ENCODE data around the gene DNAJB6. TPM values are rescaled to one million over a fixed set of nuclear protein-coding genes. Genes with fewer than 3 reads are reported as not detected.

The DNAJB6 gene
- total RNA-seq, 1 donor from 2014 or later, result 126 TPM

DNA sequence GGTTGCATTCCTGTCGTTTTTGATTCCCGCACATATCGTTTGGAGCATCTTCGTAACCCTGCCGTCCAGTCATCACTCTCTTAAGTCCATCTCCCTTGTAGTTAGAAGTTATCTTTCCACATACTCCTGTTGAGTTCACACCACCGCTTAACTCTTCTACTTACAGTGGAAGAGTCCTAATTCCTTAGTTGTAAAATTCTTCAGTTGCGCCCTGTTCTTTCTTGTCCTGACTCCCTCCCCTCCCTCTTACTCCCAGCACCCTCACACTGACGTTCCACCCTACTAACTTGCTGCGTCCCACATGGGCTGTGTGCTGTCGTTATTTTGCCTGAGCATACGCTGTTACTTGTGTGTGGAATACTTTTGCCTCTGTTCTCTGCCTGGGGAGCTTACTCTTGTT lies 11.7 kb downstream of the DNAJB6 start:
- Histone ChIP-seq H3K27me3 (ENCODE audit: control insufficient read depth, insufficient read depth, low read length) (no peaks in the 10 kb centered on the region), H3K4me3 (ENCODE audit: low read depth, low read length) (no peak overlapping the region), H3K36me3 (ENCODE audit: control insufficient read depth, insufficient read depth, low read length) (no peaks in the 10 kb centered on the region)
- DNase-seq (ENCODE audit: low read depth), result no peak
- TF ChIP-seq CTCF (IDR thresholded peaks at IDR 0.05; ENCODE audit: insufficient read depth, low read length, poor library complexity, severe bottlenecking), result no peak

GRCh38 chr7:157352516-157352915 lies 15.7 kb downstream of the DNAJB6 start:
- H3K36me3 ChIP-seq (ENCODE audit: control insufficient read depth, insufficient read depth, low read length), result no peaks in the 10 kb centered on the region
- no peak overlapping the region for H3K4me3 ChIP-seq (ENCODE audit: low read depth, low read length)
- no peak for TF ChIP-seq CTCF (IDR thresholded peaks at IDR 0.05; ENCODE audit: insufficient read depth, low read length, poor library complexity, severe bottlenecking)
- DNase-seq (ENCODE audit: low read depth), result no peak
- H3K27me3 ChIP-seq (ENCODE audit: control insufficient read depth, insufficient read depth, low read length), result no peaks in the 10 kb centered on the region

- no peak overlapping the region for H3K4me3 ChIP-seq (ENCODE audit: low read depth, low read length)
- no peaks in the 10 kb centered on the region for H3K27me3 ChIP-seq (ENCODE audit: control insufficient read depth, insufficient read depth, low read length)
- no peaks in the 10 kb centered on the region for H3K36me3 ChIP-seq (ENCODE audit: control insufficient read depth, insufficient read depth, low read length)
- DNase-seq (ENCODE audit: low read depth), result no peak
- no peak for TF ChIP-seq CTCF (IDR thresholded peaks at IDR 0.05; ENCODE audit: insufficient read depth, low read length, poor library complexity, severe bottlenecking)
These were observed 19.1 kb downstream of the DNAJB6 start for GRCh38 chr7:157355784-157356511.

- DNase-seq (ENCODE audit: low read depth), result no peak
- TF ChIP-seq CTCF (IDR thresholded peaks at IDR 0.05; ENCODE audit: insufficient read depth, low read length, poor library complexity, severe bottlenecking), result no peak
- Histone ChIP-seq H3K4me3 (ENCODE audit: low read depth, low read length) (no peak overlapping the region), H3K36me3 (ENCODE audit: control insufficient read depth, insufficient read depth, low read length) (no peaks in the 10 kb centered on the region), H3K27me3 (ENCODE audit: control insufficient read depth, insufficient read depth, low read length) (no peaks in the 10 kb centered on the region)
These were observed 20.6 kb downstream of the DNAJB6 start for GRCh38 chr7:157357129-157358040.

GRCh38 chr7:157358041-157358752 lies 21.4 kb downstream of the DNAJB6 start:
- TF ChIP-seq CTCF (IDR thresholded peaks at IDR 0.05; ENCODE audit: insufficient read depth, low read length, poor library complexity, severe bottlenecking), result no peak
- no peak for DNase-seq (ENCODE audit: low read depth)
- Histone ChIP-seq H3K27me3 (ENCODE audit: control insufficient read depth, insufficient read depth, low read length) (no peaks in the 10 kb centered on the region), H3K4me3 (ENCODE audit: low read depth, low read length) (no peak overlapping the region), H3K36me3 (ENCODE audit: control insufficient read depth, insufficient read depth, low read length) (no peaks in the 10 kb centered on the region)

Measured in kidney epithelial cell (primary cell).